IMR-90 (cell line): ENCODE measurements around the gene PITPNB. TPM values are rescaled to one million over a fixed set of nuclear protein-coding genes. Genes with fewer than 3 reads are reported as not detected.
A peak's percentile ranks its signal among the peaks of the same experiment; 100 is the strongest.

ENCODE experiments used
- ATAC-seq: fragments of 200-7000 bp; cut with Tn5 transposase; 2 replicates; pipeline ENCODE4 v1.9.1; 2020; ENCODE audit warnings: low read depth, mild to moderate bottlenecking, moderate library complexity
- BruUV-seq: library from RNA; stranded (reverse); fragments of 400-500 nt; replicated peaks from 2 replicates; lab custom pipeline; 2021; lab: Mats Ljungman, UMichigan
- CTCF ChIA-PET: fragments of 300-600 bp; formaldehyde crosslinking; extraction: SDS; loops from one replicate; lab custom pipeline; 2021; ENCODE audit warnings: antibody characterized with exemption; lab: Yijun Ruan, JAX
- POLR2A ChIA-PET: fragments of 300-600 bp; sonication (Branson Sonifier 250); formaldehyde crosslinking; loops from one replicate; lab custom pipeline; 2022; ENCODE audit warnings: antibody characterized with exemption; ENCODE audit not compliant: unreplicated experiment; lab: Charles Lee
- DNase-seq: peaks from one replicate; pipeline ENCODE4 v3.0.0; 2013
- H2AFZ ChIP-seq: replicated peaks from 2 replicates; pipeline ENCODE3; 2013; ENCODE audit warnings: low read length, mild to moderate bottlenecking; ENCODE audit not compliant: poor library complexity
- H2AK5ac ChIP-seq: 2 replicates; pipeline ENCODE4 v1.6.1; 2013; ENCODE audit warnings: low read depth, low read length, inconsistent platforms
- H2AK9ac ChIP-seq: replicated peaks from 2 replicates; pipeline ENCODE3; 2013; ENCODE audit warnings: mild to moderate bottlenecking, low read depth, low read length, moderate library complexity; ENCODE audit not compliant: poor library complexity
- H2BK120ac ChIP-seq: 2 replicates; pipeline ENCODE4 v1.6.1; 2013; ENCODE audit warnings: low read depth, low read length, inconsistent platforms
- H2BK15ac ChIP-seq: 3 replicates; pipeline ENCODE4 v1.6.1; 2013; ENCODE audit warnings: low read depth, low read length, inconsistent platforms
- H2BK20ac ChIP-seq: 2 replicates; pipeline ENCODE4 v1.6.1; 2013; ENCODE audit warnings: low read depth, mild to moderate bottlenecking, inconsistent platforms, low read length, moderate library complexity
- H2BK5ac ChIP-seq: 2 replicates; pipeline ENCODE4 v1.6.1; 2013; ENCODE audit warnings: mild to moderate bottlenecking, low read depth, low read length, inconsistent platforms; ENCODE audit not compliant: poor library complexity, severe bottlenecking
- H3K14ac ChIP-seq: replicated peaks from 2 replicates; pipeline ENCODE4 v1.6.1; 2013; ENCODE audit warnings: low read depth, low read length, inconsistent platforms
- H3K18ac ChIP-seq: 2 replicates; pipeline ENCODE4 v1.6.1; 2013; ENCODE audit warnings: low read depth, low read length, control low read depth
- H3K23ac ChIP-seq: 2 replicates; pipeline ENCODE4 v1.6.1; 2013; ENCODE audit warnings: low read depth, low read length, inconsistent platforms
- H3K27ac ChIP-seq: 2 replicates; pipeline ENCODE4 v1.5.1; 2013; ENCODE audit warnings: mild to moderate bottlenecking, control low read depth, low read length; ENCODE audit not compliant: insufficient read depth
- H3K27me3 ChIP-seq: 2 replicates; pipeline ENCODE4 v1.6.1; 2013; ENCODE audit warnings: low read length; ENCODE audit not compliant: control insufficient read depth, insufficient read depth
- H3K36me3 ChIP-seq: 2 replicates; pipeline ENCODE4 v1.6.1; 2013; ENCODE audit warnings: low read length, mixed read lengths; ENCODE audit not compliant: control insufficient read depth, insufficient read depth
- H3K4ac ChIP-seq: 2 replicates; pipeline ENCODE4 v1.6.1; 2013; ENCODE audit warnings: low read depth, low read length, inconsistent platforms
- H3K4me1 ChIP-seq: 2 replicates; pipeline ENCODE4 v1.6.1; 2013; ENCODE audit warnings: low read length, mixed read lengths; ENCODE audit not compliant: control insufficient read depth, insufficient read depth
- H3K4me2 ChIP-seq: 2 replicates; pipeline ENCODE4 v1.6.1; 2013; ENCODE audit warnings: low read depth, mild to moderate bottlenecking, control low read depth, low read length, moderate library complexity
- H3K4me3 ChIP-seq: 2 replicates; pipeline ENCODE4 v1.5.1; 2013; ENCODE audit warnings: low read depth, mild to moderate bottlenecking, control low read depth, low read length, moderate library complexity; ENCODE audit not compliant: insufficient read depth
- H3K56ac ChIP-seq: 2 replicates; pipeline ENCODE4 v1.6.1; 2013; ENCODE audit warnings: low read length, inconsistent platforms; ENCODE audit not compliant: insufficient read depth; ENCODE audit errors: extremely low read depth
- H3K79me1 ChIP-seq, 2 experiments: 2 replicates each; pipeline ENCODE4 v1.6.1; 2013; ENCODE audit warnings: low read length in 2 of 2, inconsistent platforms in 1 of 2, low read depth in 1 of 2
- H3K9ac ChIP-seq: 2 replicates; pipeline ENCODE4 v1.6.1; 2013; ENCODE audit warnings: low read depth, low read length, control low read depth
- H3K9me1 ChIP-seq: 2 replicates; pipeline ENCODE4 v1.6.1; 2013; ENCODE audit warnings: low read length, inconsistent platforms; ENCODE audit not compliant: insufficient read depth
- H3K9me3 ChIP-seq: 2 replicates; pipeline ENCODE4 v1.6.1; 2013; ENCODE audit warnings: low read length; ENCODE audit not compliant: control insufficient read depth, insufficient read depth
- H4K20me1 ChIP-seq: 2 replicates; pipeline ENCODE4 v1.6.1; 2013; ENCODE audit warnings: low read length, inconsistent platforms; ENCODE audit not compliant: insufficient read depth
- H4K5ac ChIP-seq: 2 replicates; pipeline ENCODE4 v1.6.1; 2013; ENCODE audit warnings: mild to moderate bottlenecking, low read depth, low read length, control low read depth
- H4K8ac ChIP-seq, 2 experiments: 2 replicates each; pipeline ENCODE4 v1.6.1; 2013; ENCODE audit warnings: low read depth in 2 of 2, low read length in 2 of 2, control low read depth in 1 of 2, inconsistent platforms in 1 of 2
- H4K91ac ChIP-seq: 2 replicates; pipeline ENCODE4 v1.6.1; 2013; ENCODE audit warnings: low read depth, low read length, inconsistent platforms; ENCODE audit not compliant: insufficient read depth
- BHLHE40 ChIP-seq: fragments of 150-350 bp; IDR thresholded peaks from 2 replicates; pipeline ENCODE4 v1.6.1; 2016; ENCODE audit warnings: mild to moderate bottlenecking, low read depth, low read length
- CEBPB ChIP-seq: IDR thresholded peaks from 2 replicates; pipeline ENCODE4 v1.6.1; 2012; ENCODE audit warnings: low read depth, low read length, improper control_type of control experiment
- CHD1 ChIP-seq: IDR thresholded peaks from 2 replicates; pipeline ENCODE4 v1.6.1; 2012; ENCODE audit warnings: low read depth, low read length, improper control_type of control experiment
- CTCF ChIP-seq: conservative IDR thresholded peaks from 2 replicates; pipeline ENCODE4 v1.5.1; 2012; ENCODE audit warnings: mild to moderate bottlenecking, low read depth, low read length, improper control_type of control experiment
- FOS ChIP-seq: fragments of 150-350 bp; IDR thresholded peaks from 2 replicates; pipeline ENCODE4 v1.6.1; 2016; ENCODE audit warnings: low read depth, low read length
- MAFK ChIP-seq: IDR thresholded peaks from 2 replicates; pipeline ENCODE4 v1.6.1; 2012; ENCODE audit warnings: low read depth, low read length, improper control_type of control experiment
- MAZ ChIP-seq: IDR thresholded peaks from 2 replicates; pipeline ENCODE4 v1.6.1; 2012; ENCODE audit warnings: low read depth, mild to moderate bottlenecking, low read length, improper control_type of control experiment, moderate library complexity, borderline replicate concordance
- MXI1 ChIP-seq: IDR thresholded peaks from 2 replicates; pipeline ENCODE4 v1.6.1; 2012; ENCODE audit warnings: low read depth, mild to moderate bottlenecking, low read length, moderate library complexity, borderline replicate concordance
- NFE2L2 ChIP-seq: fragments of 150-350 bp; IDR thresholded peaks from 2 replicates; pipeline ENCODE4 v1.6.1; 2016; ENCODE audit warnings: low read depth, mild to moderate bottlenecking, low read length
- POLR2A ChIP-seq: IDR thresholded peaks from 2 replicates; pipeline ENCODE4 v1.6.1; 2012; ENCODE audit warnings: mild to moderate bottlenecking, low read depth, low read length
- RAD21 ChIP-seq: IDR thresholded peaks from 2 replicates; pipeline ENCODE4 v1.6.1; 2012; ENCODE audit warnings: low read length, improper control_type of control experiment
- RCOR1 ChIP-seq: IDR thresholded peaks from 2 replicates; pipeline ENCODE4 v1.6.1; 2012; ENCODE audit warnings: mild to moderate bottlenecking, low read length, improper control_type of control experiment; ENCODE audit not compliant: insufficient replicate concordance
- RFX5 ChIP-seq: IDR thresholded peaks from 2 replicates; pipeline ENCODE4 v1.8.0; 2012; ENCODE audit warnings: low read depth, mild to moderate bottlenecking, low read length, moderate library complexity
- SMC3 ChIP-seq: fragments of 150-350 bp; IDR thresholded peaks from 2 replicates; pipeline ENCODE4 v1.6.1; 2016; ENCODE audit warnings: low read depth, mild to moderate bottlenecking, antibody characterized with exemption, low read length, moderate library complexity
- WGBS, 2 experiments: methylation state at CpG; one replicate each; pipeline versions ENCODE4 v1.1.5 to v1.1.7; 2013; ENCODE audit warnings: missing lambda C conversion rate in 2 of 2; ENCODE audit not compliant: insufficient read length in 1 of 2; ENCODE audit errors: extremely low coverage in 2 of 2; 5-methylcytosine and 5-hydroxymethylcytosine counted together
- dilution Hi-C: fragments of 300-500 bp; cut with HindIII; formaldehyde crosslinking; loops from one replicate; pipeline ENCODE4 v1.14.3; 2018; ENCODE audit warnings: low sequenced_read_pairs; ENCODE audit not compliant: unreplicated experiment
- in situ Hi-C: fragments of 300-500 bp; cut with MboI; formaldehyde crosslinking; loops from 3 replicates; pipeline ENCODE4 v1.14.3; 2019; ENCODE audit warnings: low sequenced_read_pairs, inconsistent platforms, mixed read lengths
- intact Hi-C: fragments of 100-400 bp; cut with micrococcal nuclease; formaldehyde crosslinking; loops from 2 replicates; pipeline ENCODE4 v1.10.0; 2022
- polyA plus RNA-seq, 3 experiments: library from polyadenylated mRNA; depleted of rRNA; stranded (reverse); fragments of >200 nt; gene quantifications; 2 replicates each; pipeline ENCODE4 v1.2.3, GENCODE V29; 2012; ENCODE audit warnings: low replicate concordance in 1 of 3
- total RNA-seq: library from RNA; depleted of rRNA; stranded (reverse); fragments of >200 nt; gene quantifications from 2 replicates; pipeline ENCODE4 v1.2.3, GENCODE V29; 2012
- TF ChIP-seq, protein P1 (sequence below): fragments of 150-350 bp; IDR thresholded peaks from 2 replicates; pipeline ENCODE4 v1.6.1; 2016; ENCODE audit warnings: low read depth, mild to moderate bottlenecking, low read length, moderate library complexity, borderline replicate concordance
- TF ChIP-seq, protein P2 (sequence below): fragments of 150-350 bp; IDR thresholded peaks from 2 replicates; pipeline ENCODE4 v1.6.1; 2017; ENCODE audit warnings: mild to moderate bottlenecking, antibody characterized with exemption, low read length, low read depth

Gene PITPNB
- total and polyA plus RNA-seq, 2 of the 4 experiments (the other 2 are of a cell fraction) = 19.7 to 54.5 TPM

DNA sequence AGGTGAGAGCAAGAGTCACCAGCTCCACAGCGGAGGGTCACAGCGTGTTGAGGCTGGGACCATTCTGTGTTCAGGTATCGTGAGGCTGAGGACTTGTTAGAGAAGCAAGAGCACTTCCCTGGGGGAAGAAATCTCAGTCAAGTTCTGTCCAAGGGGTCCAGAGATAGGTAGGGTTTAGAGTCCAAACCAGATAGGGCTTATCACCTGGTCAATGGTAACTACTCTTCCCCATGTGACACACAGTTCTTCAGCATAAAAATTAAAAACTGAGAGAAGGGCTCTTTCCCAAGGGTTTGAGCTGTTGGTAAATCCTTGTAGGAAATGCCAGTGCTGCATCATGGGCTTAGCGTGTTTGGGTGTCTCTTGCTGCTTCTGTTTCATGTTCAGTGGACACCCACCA is 62.7 kb downstream of the PITPNB start:
- Histone ChIP-seq H2BK15ac (peak overlapping the region; percentile 38; the same call in 1 of the 3 replicates), H3K4me2 (no peak overlapping the region), H4K91ac (peak overlapping the region; percentile 90), H2AK9ac (no peak overlapping the region), H3K36me3 (peaks cover 33% of the 10 kb centered on the region), H2AFZ (no peak overlapping the region), H3K4ac (peak overlapping the region; percentile 77), H3K9me3 (no peaks in the 10 kb centered on the region), H2AK5ac (peak overlapping the region; percentile 93), H2BK20ac (peak overlapping the region; percentile 84), H3K27ac (peak overlapping the region; percentile 99), H3K79me1 (peaks cover 31 to 72% of the 10 kb centered on the region in 2 experiments), H4K5ac (peak overlapping the region; percentile 99), H2BK5ac (peak overlapping the region; percentile 88), H3K9ac (peak overlapping the region; percentile 18; the same call in 1 of the 2 replicates), H2BK120ac (peak overlapping the region; percentile 88), H3K9me1 (peaks cover 22% of the 10 kb centered on the region), H3K18ac (peak overlapping the region; percentile 92), H3K4me1 (peaks cover 28% of the 10 kb centered on the region), H3K14ac (peak overlapping the region; percentile 60; the same call in 1 of the 2 replicates), H3K23ac (peak overlapping the region; percentile 72), H4K20me1 (no peaks in the 10 kb centered on the region; the same call in none of the 2 replicates), H3K27me3 (no peaks in the 10 kb centered on the region), H4K8ac (peak overlapping the region; percentile 59 to 72; a peak in 3 of 4 replicates), H3K56ac (peak overlapping the region; percentile 41; the same call in 1 of the 2 replicates), H3K4me3 (no peak overlapping the region)
- no peak for ATAC-seq
- intact Hi-C loops = no loop called here
- TF ChIP-seq MAZ (no peak), NFE2L2 (no peak), BHLHE40 (no peak), CEBPB (no peak), RCOR1 (no peak), SMC3 (no peak), MAFK (no peak), CHD1 (no peak), RAD21 (no peak), RFX5 (no peak), FOS (no peak), CTCF (no peak), MXI1 (no peak), POLR2A (no peak)
- TF ChIP-seq, protein P1, sequence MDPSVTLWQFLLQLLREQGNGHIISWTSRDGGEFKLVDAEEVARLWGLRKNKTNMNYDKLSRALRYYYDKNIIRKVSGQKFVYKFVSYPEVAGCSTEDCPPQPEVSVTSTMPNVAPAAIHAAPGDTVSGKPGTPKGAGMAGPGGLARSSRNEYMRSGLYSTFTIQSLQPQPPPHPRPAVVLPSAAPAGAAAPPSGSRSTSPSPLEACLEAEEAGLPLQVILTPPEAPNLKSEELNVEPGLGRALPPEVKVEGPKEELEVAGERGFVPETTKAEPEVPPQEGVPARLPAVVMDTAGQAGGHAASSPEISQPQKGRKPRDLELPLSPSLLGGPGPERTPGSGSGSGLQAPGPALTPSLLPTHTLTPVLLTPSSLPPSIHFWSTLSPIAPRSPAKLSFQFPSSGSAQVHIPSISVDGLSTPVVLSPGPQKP = no peak
- TF ChIP-seq, protein P2, sequence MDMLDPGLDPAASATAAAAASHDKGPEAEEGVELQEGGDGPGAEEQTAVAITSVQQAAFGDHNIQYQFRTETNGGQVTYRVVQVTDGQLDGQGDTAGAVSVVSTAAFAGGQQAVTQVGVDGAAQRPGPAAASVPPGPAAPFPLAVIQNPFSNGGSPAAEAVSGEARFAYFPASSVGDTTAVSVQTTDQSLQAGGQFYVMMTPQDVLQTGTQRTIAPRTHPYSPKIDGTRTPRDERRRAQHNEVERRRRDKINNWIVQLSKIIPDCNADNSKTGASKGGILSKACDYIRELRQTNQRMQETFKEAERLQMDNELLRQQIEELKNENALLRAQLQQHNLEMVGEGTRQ = no peak
- ChIA-PET CTCF (no interaction called here), POLR2A (no interaction called here)
- 100% methylated on average over 4 of the region's 4 CpGs; no CpG with 5 or more reads in 1 of the 2 experiments for WGBS, 2 experiments
- dilution Hi-C loops = no loop called here
- no TSS peak for BruUV-seq
- in situ Hi-C loops = no loop called here
- no peak for DNase-seq
